IPS DF 6.9 (cell line): Measurements from ENCODE around the gene WFIKKN1.

Experiments
- DNase-seq: peaks from one replicate; pipeline ENCODE4 v3.0.0-alpha.2; 2013; ENCODE audit warnings: low read depth, low spot score
- H3K27ac ChIP-seq: one replicate; pipeline ENCODE4 v1.5.1; 2013; ENCODE audit warnings: low read length, control low read depth
- H3K27me3 ChIP-seq: 2 replicates; pipeline ENCODE4 v1.6.1; 2013; ENCODE audit warnings: mild to moderate bottlenecking, low read length; ENCODE audit not compliant: control insufficient read depth, insufficient read depth
- H3K36me3 ChIP-seq: 2 replicates; pipeline ENCODE4 v1.6.1; 2013; ENCODE audit warnings: low read length; ENCODE audit not compliant: control insufficient read depth, insufficient read depth
- H3K4me1 ChIP-seq: 2 replicates; pipeline ENCODE4 v1.6.1; 2013; ENCODE audit warnings: low read length; ENCODE audit not compliant: control insufficient read depth, insufficient read depth
- H3K4me3 ChIP-seq: 2 replicates; pipeline ENCODE4 v1.5.1; 2013; ENCODE audit warnings: mild to moderate bottlenecking, low read length
- H3K9me3 ChIP-seq: 2 replicates; pipeline ENCODE4 v1.6.1; 2013; ENCODE audit warnings: low read length, inconsistent platforms; ENCODE audit not compliant: control insufficient read depth, insufficient read depth
- WGBS: extraction: QIAGEN DNeasy Blood & Tissue Kit; methylation state at CpG from one replicate; pipeline ENCODE4 v1.1.7; 2013; ENCODE audit warnings: mixed read lengths, missing lambda C conversion rate; ENCODE audit not compliant: insufficient read length, insufficient coverage; 5-methylcytosine and 5-hydroxymethylcytosine counted together

WFIKKN1 gene

GRCh38 chr16:658679-659571 is 28.1 kb downstream of the WFIKKN1 start:
- Histone ChIP-seq H3K9me3 (no peaks in the 10 kb centered on the region), H3K4me3 (no peak overlapping the region), H3K36me3 (peaks cover 14% of the 10 kb centered on the region), H3K27ac (no peak overlapping the region), H3K27me3 (no peaks in the 10 kb centered on the region), H3K4me1 (peaks cover 6% of the 10 kb centered on the region)
- DNase-seq, result no peak
- no CpG with 5 or more reads among the region's 35 CpGs for WGBS

- H3K4me3 ChIP-seq, result no peak overlapping the region
- no peaks in the 10 kb centered on the region for H3K9me3 ChIP-seq
- H3K36me3 ChIP-seq, result peaks cover 14% of the 10 kb centered on the region
- H3K27me3 ChIP-seq, result no peaks in the 10 kb centered on the region
- DNase-seq, result no peak
- H3K4me1 ChIP-seq, result peaks cover 6% of the 10 kb centered on the region
- no CpG with 5 or more reads among the region's 20 CpGs for WGBS
- no peak overlapping the region for H3K27ac ChIP-seq
These were observed 28.8 kb downstream of the WFIKKN1 start for GRCh38 chr16:659618-660017.

GRCh38 chr16:660132-660458 is 29.3 kb downstream of the WFIKKN1 start:
- Histone ChIP-seq H3K4me3 (no peak overlapping the region), H3K36me3 (peaks cover 10% of the 10 kb centered on the region)

GRCh38 chr16:660459-661183 is 29.8 kb downstream of the WFIKKN1 start:
- H3K4me1 ChIP-seq, result peaks cover 6% of the 10 kb centered on the region
- H3K9me3 ChIP-seq, result no peaks in the 10 kb centered on the region
- H3K27me3 ChIP-seq, result no peaks in the 10 kb centered on the region
- whole genome bisulfite sequencing, result no CpG with 5 or more reads among the region's 43 CpGs
- peak overlapping the region; percentile 4; the same call in 1 of the 2 replicates for H3K4me3 ChIP-seq
- H3K27ac ChIP-seq, result no peak overlapping the region
- peaks cover 6% of the 10 kb centered on the region for H3K36me3 ChIP-seq
- no peak for DNase-seq

More at GRCh38 chr16:660132-660458, 29.3 kb downstream of the WFIKKN1 start:
- DNase-seq, result no peak
- WGBS, result no CpG with 5 or more reads among the region's 6 CpGs
- H3K27me3 ChIP-seq, result no peaks in the 10 kb centered on the region
- H3K4me1 ChIP-seq, result peaks cover 6% of the 10 kb centered on the region
- no peak overlapping the region for H3K27ac ChIP-seq
- H3K9me3 ChIP-seq, result no peaks in the 10 kb centered on the region

- WGBS, result no CpG with 5 or more reads among the region's 35 CpGs
- Histone ChIP-seq H3K4me1 (peaks cover 6% of the 10 kb centered on the region), H3K27ac (no peak overlapping the region), H3K36me3 (peaks cover 5% of the 10 kb centered on the region; the same call in 1 of the 2 replicates), H3K27me3 (no peaks in the 10 kb centered on the region), H3K9me3 (no peaks in the 10 kb centered on the region), H3K4me3 (no peak overlapping the region)
- DNase-seq, result no peak
These were observed 30.5 kb downstream of the WFIKKN1 start for GRCh38 chr16:661184-661821.

GRCh38 chr16:662095-662494 is 31.3 kb downstream of the WFIKKN1 start:
- H3K27ac ChIP-seq, result no peak overlapping the region
- peaks cover 5% of the 10 kb centered on the region; the same call in 1 of the 2 replicates for H3K36me3 ChIP-seq
- no peak overlapping the region for H3K4me3 ChIP-seq
- no peaks in the 10 kb centered on the region for H3K9me3 ChIP-seq
- H3K27me3 ChIP-seq, result no peaks in the 10 kb centered on the region
- no CpG with 5 or more reads among the region's 19 CpGs for WGBS
- no peak for DNase-seq
- H3K4me1 ChIP-seq, result peaks cover 6% of the 10 kb centered on the region

- peaks cover 6% of the 10 kb centered on the region for H3K4me1 ChIP-seq
- H3K36me3 ChIP-seq, result peaks cover 5% of the 10 kb centered on the region; the same call in 1 of the 2 replicates
- H3K27ac ChIP-seq, result no peak overlapping the region
- no CpG with 5 or more reads among the region's 21 CpGs for WGBS
- no peak for DNase-seq
- no peaks in the 10 kb centered on the region for H3K27me3 ChIP-seq
- H3K9me3 ChIP-seq, result no peaks in the 10 kb centered on the region
- H3K4me3 ChIP-seq, result no peak overlapping the region
These were observed 31.8 kb downstream of the WFIKKN1 start for GRCh38 chr16:662597-662996.

- Histone ChIP-seq H3K4me3 (no peak overlapping the region), H3K27ac (no peak overlapping the region), H3K9me3 (no peaks in the 10 kb centered on the region), H3K4me1 (no peaks in the 10 kb centered on the region), H3K36me3 (peaks cover 26% of the 10 kb centered on the region), H3K27me3 (no peaks in the 10 kb centered on the region)
- WGBS, result no CpG with 5 or more reads among the region's 13 CpGs
- no peak for DNase-seq
These were observed 35.8 kb downstream of the WFIKKN1 start for GRCh38 chr16:666572-666971.

GRCh38 chr16:667113-667779 is 36.5 kb downstream of the WFIKKN1 start:
- Histone ChIP-seq H3K9me3 (no peaks in the 10 kb centered on the region), H3K27ac (no peak overlapping the region), H3K36me3 (peaks cover 32% of the 10 kb centered on the region), H3K27me3 (no peaks in the 10 kb centered on the region), H3K4me3 (no peak overlapping the region), H3K4me1 (no peaks in the 10 kb centered on the region)
- no CpG with 5 or more reads among the region's 22 CpGs for whole genome bisulfite sequencing
- no peak for DNase-seq
